Skin epidermis (tissue), 12 donors: Measurements from ENCODE around the gene C19orf81.

ENCODE experiments used
- H3K27ac ChIP-seq, 21 experiments: fragments of 200-600 bp; sonication (generic) in 11 of 21; one replicate each; pipeline ENCODE4 v1.5.0; 2020; ENCODE audit warnings: mild to moderate bottlenecking in 3 of 21, inconsistent platforms in 2 of 21, moderate library complexity in 2 of 21
- H3K4me3 ChIP-seq, 7 experiments: fragments of 200-600 bp; sonication (generic) in 2 of 7; one replicate each; pipeline ENCODE4 v1.5.0; 2020; ENCODE audit warnings: inconsistent platforms in 2 of 7, mild to moderate bottlenecking in 2 of 7, moderate library complexity in 1 of 7

Gene C19orf81

GRCh38 chr19:50628551-50628950, 20.7 kb upstream of the C19orf81 start:
- no peak overlapping the region for H3K27ac ChIP-seq
- no peak overlapping the region for H3K4me3 ChIP-seq

GRCh38 chr19:50629194-50629593, 20.1 kb upstream of the C19orf81 start:
- H3K4me3 ChIP-seq: no peak overlapping the region
- no peak overlapping the region for H3K27ac ChIP-seq

- Histone ChIP-seq H3K4me3 (no peak overlapping the region), H3K27ac (no peak overlapping the region)
Measured at GRCh38 chr19:50629801-50630200, 19.4 kb upstream of the C19orf81 start.

- no peak overlapping the region for H3K27ac ChIP-seq
- no peak overlapping the region for H3K4me3 ChIP-seq
Measured at GRCh38 chr19:50632151-50632835, 17.0 kb upstream of the C19orf81 start.

GRCh38 chr19:50633359-50633758, 15.9 kb upstream of the C19orf81 start:
- Histone ChIP-seq H3K27ac (no peak overlapping the region), H3K4me3 (no peak overlapping the region)

- no peak overlapping the region for H3K4me3 ChIP-seq
- H3K27ac ChIP-seq: no peak overlapping the region
Measured at GRCh38 chr19:50633973-50634372, 15.3 kb upstream of the C19orf81 start.

DNA sequence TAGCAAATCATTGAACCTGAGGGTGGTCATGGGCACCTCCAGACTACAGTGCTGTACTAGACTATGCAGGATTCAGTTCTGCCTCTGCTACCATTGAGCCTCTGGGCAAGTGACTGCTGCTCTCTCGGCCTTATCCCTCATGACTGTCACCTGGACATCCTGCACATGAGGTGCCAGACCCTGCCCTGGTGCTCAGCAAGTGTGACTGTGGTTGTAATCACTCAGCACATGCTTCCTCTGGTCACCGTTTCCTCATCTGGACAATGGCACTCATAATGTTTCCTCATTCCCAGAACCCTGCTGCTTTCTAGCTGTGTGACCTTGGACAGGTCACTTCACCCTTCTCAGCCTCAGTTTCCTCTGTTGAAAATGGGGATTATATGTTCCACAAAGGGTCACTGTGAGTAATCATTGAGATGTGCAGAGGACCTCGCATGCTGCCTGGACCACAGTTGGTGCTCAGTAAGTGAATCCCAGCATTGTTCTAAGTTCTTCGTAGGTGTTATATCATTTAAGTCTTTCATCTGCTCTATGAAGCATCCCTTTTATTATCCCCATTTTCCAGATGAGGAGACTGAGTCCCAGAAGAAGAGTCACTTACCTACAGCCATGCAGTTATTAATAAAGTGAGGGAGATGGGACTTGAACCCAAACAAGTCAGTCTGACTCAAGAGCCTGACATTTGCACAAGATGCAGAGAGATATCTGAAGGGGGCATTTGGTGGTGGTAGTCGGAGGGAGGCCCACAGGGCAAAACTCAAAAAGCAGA, 12.7 kb upstream of the C19orf81 start:
- Histone ChIP-seq H3K4me3 (no peak overlapping the region), H3K27ac (no peak overlapping the region)

- no peak overlapping the region for H3K4me3 ChIP-seq
- no peak overlapping the region for H3K27ac ChIP-seq
Measured at GRCh38 chr19:50638600-50638999, 10.6 kb upstream of the C19orf81 start.

- no peak within 1 kb of the TSS for H3K27ac ChIP-seq
- H3K4me3 ChIP-seq: peak within 1 kb of the TSS in 3 of 7 experiments; percentile 29 to 35 (median 34)
Measured at GRCh38 chr19:50639121-50640112, 9.8 kb upstream of the C19orf81 start, which contains the start of gene SYT3. SYT3 (minus strand) TSS chr19:50639881; CDS start chr19:50637411, 2,470 bp downstream.

- Histone ChIP-seq H3K27ac (no peak overlapping the region), H3K4me3 (no peak overlapping the region)
Measured at GRCh38 chr19:50640368-50640767, 8.9 kb upstream of the C19orf81 start.

GRCh38 chr19:50644315-50644915, 4.8 kb upstream of the C19orf81 start:
- no peak overlapping the region for H3K4me3 ChIP-seq

DNA sequence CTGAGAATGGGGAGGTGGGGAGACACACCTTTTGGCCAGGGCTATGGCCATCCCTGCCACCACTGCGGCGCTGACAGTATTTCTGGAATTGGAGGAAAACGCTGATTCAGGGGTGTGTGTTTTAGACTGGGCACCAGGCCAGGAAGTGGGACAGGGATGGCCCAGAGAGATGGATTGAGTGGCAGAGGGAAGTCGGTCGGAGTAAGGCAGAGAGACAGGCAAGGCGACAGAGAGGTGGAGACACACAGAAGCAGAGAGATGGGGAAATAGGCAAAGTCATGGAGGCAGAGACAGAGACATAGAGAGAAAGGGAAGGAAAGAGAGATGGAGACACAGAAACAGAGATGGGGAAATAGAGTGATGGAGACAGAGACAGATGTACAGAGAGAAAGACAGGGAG, 4.1 kb upstream of the C19orf81 start:
- no peak overlapping the region for H3K27ac ChIP-seq
- H3K4me3 ChIP-seq: no peak overlapping the region

More at GRCh38 chr19:50644315-50644915, 4.8 kb upstream of the C19orf81 start:
- no peak overlapping the region for H3K27ac ChIP-seq

- Histone ChIP-seq H3K4me3 (no peak overlapping the region), H3K27ac (no peak overlapping the region)
Measured at GRCh38 chr19:50646074-50646807, 3.0 kb upstream of the C19orf81 start.

- H3K27ac ChIP-seq: no peak overlapping the region
- no peak overlapping the region for H3K4me3 ChIP-seq
Measured at GRCh38 chr19:50647879-50648615, 1.2 kb upstream of the C19orf81 start.

GRCh38 chr19:50648659-50649058, 586 bp upstream of the C19orf81 start:
- no peak overlapping the region for H3K27ac ChIP-seq

DNA sequence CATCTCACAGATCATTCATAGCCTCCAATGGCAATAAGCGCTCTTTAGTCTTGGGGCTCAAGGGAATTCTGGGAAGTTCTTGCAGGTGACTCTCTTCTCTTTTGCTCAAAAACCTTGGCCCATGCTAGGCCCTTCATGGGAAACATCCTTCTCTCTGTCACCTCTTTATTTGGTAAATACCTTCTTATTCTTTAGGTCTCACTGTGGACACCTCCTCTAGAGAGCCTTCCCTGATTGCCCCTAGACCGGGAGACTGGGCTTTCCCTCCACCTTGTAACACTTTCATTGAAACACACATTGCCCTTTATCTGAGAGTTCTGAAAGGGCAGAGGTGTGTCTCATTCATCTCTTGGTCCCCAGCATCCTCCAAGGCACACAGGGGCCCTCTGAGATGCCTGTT, 1.9 kb downstream of the C19orf81 start:
- no peak overlapping the region for H3K4me3 ChIP-seq
- no peak overlapping the region for H3K27ac ChIP-seq

More at GRCh38 chr19:50648659-50649058, 586 bp upstream of the C19orf81 start:
- H3K4me3 ChIP-seq: no peak overlapping the region

DNA sequence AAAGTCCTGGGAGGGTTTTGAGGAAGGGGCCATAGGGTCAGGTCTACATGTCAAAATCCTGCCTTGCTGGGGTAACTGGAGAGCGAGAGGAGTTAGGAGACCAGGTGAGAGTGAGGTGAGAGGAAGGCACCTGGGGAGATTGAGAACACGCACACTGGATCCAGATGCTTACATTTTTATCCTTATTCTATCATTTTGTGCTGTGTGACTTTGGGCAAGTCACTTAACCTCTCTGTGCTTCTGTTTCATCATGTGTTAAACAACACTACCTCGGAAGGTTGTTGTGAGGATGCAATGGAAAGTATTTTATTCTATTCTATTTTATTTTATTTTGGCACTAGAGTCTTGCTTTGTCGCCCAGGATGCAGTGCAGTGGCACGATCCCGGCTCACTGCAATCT, 3.5 kb downstream of the C19orf81 start:
- no peak overlapping the region for H3K4me3 ChIP-seq

DNA sequence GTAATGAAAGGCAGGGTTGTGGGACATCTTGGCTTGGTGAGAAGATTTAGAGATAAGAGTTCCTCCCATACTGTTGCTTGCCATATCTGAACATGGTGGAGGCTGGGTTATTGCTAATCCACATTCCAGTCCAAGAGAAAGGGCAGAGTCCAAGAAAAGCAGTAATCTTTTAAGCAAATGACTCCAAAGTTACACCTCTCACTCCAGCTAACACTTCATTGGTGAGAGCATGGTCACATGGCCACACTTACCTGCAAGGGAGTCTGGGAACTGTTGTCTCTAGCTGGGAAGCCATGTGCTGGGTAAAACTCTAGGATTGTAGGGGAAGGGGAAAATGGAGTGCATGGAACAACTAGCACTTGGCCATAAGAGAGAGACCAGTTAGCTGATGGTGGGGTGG, 5.6 kb downstream of the C19orf81 start:
- H3K27ac ChIP-seq: no peak overlapping the region
- H3K4me3 ChIP-seq: no peak overlapping the region

More for the DNA sequence above, 3.5 kb downstream of the C19orf81 start:
- H3K27ac ChIP-seq: no peak overlapping the region
